ENCODE results near the gene BAD. TPM values are rescaled to one million over a fixed set of nuclear protein-coding genes. Genes with fewer than 3 reads are reported as not detected.

The BAD gene
- total and polyA plus RNA-seq, 10 donors = 27.0 to 67.3 (median 40.4) TPM

DNA sequence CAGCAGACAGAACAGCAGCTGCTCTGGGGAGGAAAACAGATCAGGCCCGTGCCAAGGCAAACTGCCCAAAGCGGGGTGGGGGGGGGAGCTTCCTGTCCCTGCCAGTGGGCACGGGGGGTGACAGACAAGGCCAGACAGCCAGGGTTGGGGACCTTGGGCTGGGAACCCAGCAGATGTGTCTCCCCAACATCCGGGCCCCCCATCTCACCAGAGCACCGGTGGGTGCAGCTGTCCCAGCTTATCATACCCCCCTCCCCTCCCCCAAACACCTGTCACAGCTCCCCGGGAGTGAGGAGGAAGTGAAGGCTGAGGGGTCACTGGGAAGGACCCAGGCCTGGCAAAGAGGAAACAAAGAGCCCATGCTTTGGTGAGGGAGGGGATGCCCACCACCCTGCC is 39.1 kb downstream of the BAD start:
- Histone ChIP-seq H3K27ac (peak overlapping the region; percentile 33 to 100 (median 84)), H3K36me3 (peaks cover 0 to 24% (median 9%) of the 10 kb centered on the region in 6 donors), H3K4me1 (peaks cover 15 to 77% (median 54%) of the 10 kb centered on the region in 6 donors), H3K4me3 (peak overlapping the region; percentile 58 to 90 (median 77)), H3K27me3 (replicated peaks in 1 of 7) (no peaks in the 10 kb centered on the region), H3K9me3 (no peaks in the 10 kb centered on the region)
- peak; percentile 90 for DNase-seq
- intact Hi-C loops (cut with DNase I; ENCODE audit: low total_unique reads) = no loop called here
- WGBS, 5 donors = 0 to 5% (median 0%) methylated on average over 5 to 6 of the region's 6 CpGs
- TF ChIP-seq, protein P1, sequence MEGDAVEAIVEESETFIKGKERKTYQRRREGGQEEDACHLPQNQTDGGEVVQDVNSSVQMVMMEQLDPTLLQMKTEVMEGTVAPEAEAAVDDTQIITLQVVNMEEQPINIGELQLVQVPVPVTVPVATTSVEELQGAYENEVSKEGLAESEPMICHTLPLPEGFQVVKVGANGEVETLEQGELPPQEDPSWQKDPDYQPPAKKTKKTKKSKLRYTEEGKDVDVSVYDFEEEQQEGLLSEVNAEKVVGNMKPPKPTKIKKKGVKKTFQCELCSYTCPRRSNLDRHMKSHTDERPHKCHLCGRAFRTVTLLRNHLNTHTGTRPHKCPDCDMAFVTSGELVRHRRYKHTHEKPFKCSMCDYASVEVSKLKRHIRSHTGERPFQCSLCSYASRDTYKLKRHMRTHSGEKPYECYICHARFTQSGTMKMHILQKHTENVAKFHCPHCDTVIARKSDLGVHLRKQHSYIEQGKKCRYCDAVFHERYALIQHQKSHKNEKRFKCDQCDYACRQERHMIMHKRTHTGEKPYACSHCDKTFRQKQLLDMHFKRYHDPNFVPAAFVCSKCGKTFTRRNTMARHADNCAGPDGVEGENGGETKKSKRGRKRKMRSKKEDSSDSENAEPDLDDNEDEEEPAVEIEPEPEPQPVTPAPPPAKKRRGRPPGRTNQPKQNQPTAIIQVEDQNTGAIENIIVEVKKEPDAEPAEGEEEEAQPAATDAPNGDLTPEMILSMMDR (IDR thresholded peaks at IDR 0.05 in 8 of 11, conservative IDR thresholded peaks at IDR 0.05 in 3 of 11) = no peak
- TF ChIP-seq POLR2AphosphoS5 (IDR thresholded peaks at IDR 0.05) (peak in 1 of 3 donors; percentile 47), POLR2A (IDR thresholded peaks at IDR 0.05) (no peak)

DNA sequence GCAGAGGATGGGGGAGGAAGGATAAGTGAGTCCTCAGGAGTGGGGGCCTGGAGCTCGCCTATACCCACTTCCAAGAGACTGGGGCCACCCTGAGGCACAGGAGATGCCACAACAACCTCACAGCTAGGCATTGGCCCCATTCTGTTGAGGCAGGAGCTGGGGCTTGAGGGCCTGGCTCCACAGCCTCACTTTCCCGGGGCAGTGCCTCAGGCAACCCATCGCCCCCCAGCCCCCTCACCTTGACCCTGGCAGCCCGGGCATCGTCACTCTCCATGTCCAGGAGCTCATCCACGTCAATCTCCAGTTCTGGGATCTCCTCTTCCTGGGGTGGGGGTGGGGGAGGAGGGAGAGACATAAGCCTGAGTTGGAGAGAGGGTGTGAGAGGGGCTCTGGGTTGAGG is 39.5 kb downstream of the BAD start:
- no peaks in the 10 kb centered on the region for H3K27me3 ChIP-seq (replicated peaks in 1 of 7)
- WGBS, 5 donors = 27 to 44% (median 39%) methylated on average over 3 to 6 of the region's 6 CpGs
- TF ChIP-seq, protein P1 (IDR thresholded peaks at IDR 0.05 in 8 of 11, conservative IDR thresholded peaks at IDR 0.05 in 3 of 11) = no peak
- TF ChIP-seq POLR2A (IDR thresholded peaks at IDR 0.05) = no peak
- no peak for TF ChIP-seq POLR2AphosphoS5 (IDR thresholded peaks at IDR 0.05)
- H3K9me3 ChIP-seq = no peaks in the 10 kb centered on the region
- peak overlapping the region in 6 of 8 donors; percentile 58 to 90 (median 80) for H3K4me3 ChIP-seq
- intact Hi-C loops (cut with DNase I; ENCODE audit: low total_unique reads) = no loop called here
- DNase-seq = peak; percentile 78
- peak overlapping the region in 7 of 8 donors; percentile 66 to 100 (median 86) for H3K27ac ChIP-seq
- H3K36me3 ChIP-seq = peaks cover 0 to 24% (median 9%) of the 10 kb centered on the region in 6 donors
- peaks cover 19 to 77% (median 56%) of the 10 kb centered on the region in 6 donors for H3K4me1 ChIP-seq

DNA sequence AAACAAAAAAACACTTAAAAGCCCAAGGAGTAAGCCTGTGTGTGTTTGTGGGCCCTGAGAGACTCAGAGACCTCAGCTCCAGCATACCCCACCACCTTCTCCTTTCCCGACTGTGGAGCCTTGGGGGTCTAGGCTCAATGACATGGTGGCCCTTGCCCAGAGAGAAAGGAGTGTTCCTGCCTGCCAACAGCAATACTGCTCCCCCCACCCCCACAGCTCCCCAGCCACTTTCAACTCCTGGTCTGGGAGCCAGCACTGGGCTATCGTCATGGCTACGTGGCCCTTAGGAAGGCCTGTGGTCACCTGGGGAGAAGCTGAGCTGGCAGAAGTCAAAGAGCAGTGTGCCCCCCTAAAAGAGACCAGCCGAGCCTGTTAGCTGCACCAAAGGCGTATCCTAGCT is 40.4 kb downstream of the BAD start:
- Histone ChIP-seq H3K4me3 (no peak overlapping the region), H3K9me3 (no peaks in the 10 kb centered on the region), H3K4me1 (peaks cover 23 to 81% (median 62%) of the 10 kb centered on the region in 6 donors), H3K27ac (peak overlapping the region in 2 of 8 donors; percentile 95 to 100), H3K27me3 (replicated peaks in 1 of 7) (no peaks in the 10 kb centered on the region), H3K36me3 (peaks cover 0 to 27% (median 9%) of the 10 kb centered on the region in 6 donors)
- no peak for DNase-seq
- intact Hi-C loops (cut with DNase I; ENCODE audit: low total_unique reads) = no loop called here
- TF ChIP-seq, protein P1 (IDR thresholded peaks at IDR 0.05 in 8 of 11, conservative IDR thresholded peaks at IDR 0.05 in 3 of 11) = no peak
- no peak for TF ChIP-seq POLR2AphosphoS5 (IDR thresholded peaks at IDR 0.05)
- no peak for TF ChIP-seq POLR2A (IDR thresholded peaks at IDR 0.05)
- 58 to 75% (median 70%) methylated on average over 5 of the region's 5 CpGs for WGBS, 5 donors

DNA sequence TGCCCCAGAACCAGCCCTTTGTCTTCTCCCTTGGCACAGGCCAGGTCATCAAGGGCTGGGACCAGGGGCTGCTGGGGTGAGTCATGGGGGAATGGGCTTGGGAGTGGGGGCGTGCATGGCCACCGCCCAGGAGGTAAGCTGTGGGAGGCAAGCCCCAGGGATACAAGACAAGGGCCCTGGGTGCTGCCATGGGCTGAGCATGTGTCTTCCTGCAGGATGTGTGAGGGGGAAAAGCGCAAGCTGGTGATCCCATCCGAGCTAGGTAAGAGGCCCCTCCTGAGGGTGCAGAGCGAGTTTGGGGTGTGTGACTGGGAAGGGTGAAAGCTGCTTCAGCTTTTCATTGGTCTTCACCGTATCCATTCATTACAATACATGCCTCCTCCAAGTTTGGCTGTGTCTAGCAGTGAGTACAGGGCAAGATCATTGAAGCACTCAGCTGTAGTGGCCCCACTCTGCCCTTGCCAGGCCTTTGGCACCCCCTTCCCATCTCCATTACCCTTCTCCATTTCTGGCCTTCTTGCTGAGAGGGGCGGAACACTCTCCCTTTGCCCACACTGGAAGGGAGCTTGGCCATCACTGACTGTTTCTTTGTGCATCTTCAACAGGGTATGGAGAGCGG is 41.1 kb downstream of the BAD start:
- Histone ChIP-seq H3K27me3 (replicated peaks in 1 of 7) (no peaks in the 10 kb centered on the region), H3K4me3 (peak overlapping the region in 1 of 8 donors; percentile 11), H3K27ac (peak overlapping the region in 3 of 8 donors; percentile 95 to 100 (median 97)), H3K9me3 (no peaks in the 10 kb centered on the region), H3K36me3 (peaks cover 0 to 35% (median 16%) of the 10 kb centered on the region in 6 donors), H3K4me1 (peaks cover 23 to 87% (median 68%) of the 10 kb centered on the region in 6 donors)
- DNase-seq = no peak
- 90 to 94% (median 92%) methylated on average over 8 of the region's 8 CpGs for WGBS, 5 donors
- intact Hi-C loops (cut with DNase I; ENCODE audit: low total_unique reads) = no loop called here
- TF ChIP-seq POLR2AphosphoS5 (IDR thresholded peaks at IDR 0.05) = peak in 1 of 3 donors; percentile 10
- TF ChIP-seq POLR2A (IDR thresholded peaks at IDR 0.05) = no peak

All from spleen (tissue), 11 donors.